ENCODE measurements around the gene BEST1.

DNA sequence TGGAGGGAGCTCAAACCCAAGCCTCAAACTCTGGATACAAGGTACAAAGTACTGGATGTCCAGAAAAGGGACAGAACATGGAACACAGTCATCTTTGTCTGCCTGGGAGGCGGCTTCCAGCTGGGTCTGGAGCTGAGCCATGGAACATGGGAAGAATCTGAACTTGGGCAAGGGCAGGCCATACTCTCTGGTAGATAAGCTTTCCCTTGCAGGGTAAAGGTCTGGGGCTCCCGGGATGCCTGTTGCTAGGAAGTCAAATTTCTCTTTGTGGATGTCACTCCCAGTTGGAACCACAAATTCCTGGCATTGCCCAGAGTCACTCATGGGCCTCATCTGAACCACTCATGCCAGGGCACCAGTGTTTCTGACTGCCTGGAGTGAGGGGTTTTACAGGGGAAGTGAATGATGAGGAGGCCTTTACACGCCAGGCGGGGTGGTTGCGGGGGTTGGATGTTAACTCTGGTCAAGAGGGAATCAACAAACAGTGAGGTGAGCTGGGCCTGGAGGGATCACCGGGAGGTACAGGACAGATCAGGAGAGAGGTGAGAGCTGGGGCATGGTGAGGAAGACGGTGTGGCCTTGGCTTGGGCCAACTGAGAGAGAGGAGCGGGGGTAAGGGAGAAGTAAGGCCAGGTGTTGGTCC, 11.5 kb downstream of the BEST1 start:
- no peak for TF ChIP-seq EZH2 (IDR thresholded peaks at IDR 0.05; ENCODE audit: low read length, unreplicated experiment)
- TF ChIP-seq, protein P1, sequence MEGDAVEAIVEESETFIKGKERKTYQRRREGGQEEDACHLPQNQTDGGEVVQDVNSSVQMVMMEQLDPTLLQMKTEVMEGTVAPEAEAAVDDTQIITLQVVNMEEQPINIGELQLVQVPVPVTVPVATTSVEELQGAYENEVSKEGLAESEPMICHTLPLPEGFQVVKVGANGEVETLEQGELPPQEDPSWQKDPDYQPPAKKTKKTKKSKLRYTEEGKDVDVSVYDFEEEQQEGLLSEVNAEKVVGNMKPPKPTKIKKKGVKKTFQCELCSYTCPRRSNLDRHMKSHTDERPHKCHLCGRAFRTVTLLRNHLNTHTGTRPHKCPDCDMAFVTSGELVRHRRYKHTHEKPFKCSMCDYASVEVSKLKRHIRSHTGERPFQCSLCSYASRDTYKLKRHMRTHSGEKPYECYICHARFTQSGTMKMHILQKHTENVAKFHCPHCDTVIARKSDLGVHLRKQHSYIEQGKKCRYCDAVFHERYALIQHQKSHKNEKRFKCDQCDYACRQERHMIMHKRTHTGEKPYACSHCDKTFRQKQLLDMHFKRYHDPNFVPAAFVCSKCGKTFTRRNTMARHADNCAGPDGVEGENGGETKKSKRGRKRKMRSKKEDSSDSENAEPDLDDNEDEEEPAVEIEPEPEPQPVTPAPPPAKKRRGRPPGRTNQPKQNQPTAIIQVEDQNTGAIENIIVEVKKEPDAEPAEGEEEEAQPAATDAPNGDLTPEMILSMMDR (conservative IDR thresholded peaks at IDR 0.05; ENCODE audit: low read depth, low read length): no peak

Measured in PC-3 (cell line).